ENCODE data around the gene EFNA2.

The EFNA2 gene

DNA sequence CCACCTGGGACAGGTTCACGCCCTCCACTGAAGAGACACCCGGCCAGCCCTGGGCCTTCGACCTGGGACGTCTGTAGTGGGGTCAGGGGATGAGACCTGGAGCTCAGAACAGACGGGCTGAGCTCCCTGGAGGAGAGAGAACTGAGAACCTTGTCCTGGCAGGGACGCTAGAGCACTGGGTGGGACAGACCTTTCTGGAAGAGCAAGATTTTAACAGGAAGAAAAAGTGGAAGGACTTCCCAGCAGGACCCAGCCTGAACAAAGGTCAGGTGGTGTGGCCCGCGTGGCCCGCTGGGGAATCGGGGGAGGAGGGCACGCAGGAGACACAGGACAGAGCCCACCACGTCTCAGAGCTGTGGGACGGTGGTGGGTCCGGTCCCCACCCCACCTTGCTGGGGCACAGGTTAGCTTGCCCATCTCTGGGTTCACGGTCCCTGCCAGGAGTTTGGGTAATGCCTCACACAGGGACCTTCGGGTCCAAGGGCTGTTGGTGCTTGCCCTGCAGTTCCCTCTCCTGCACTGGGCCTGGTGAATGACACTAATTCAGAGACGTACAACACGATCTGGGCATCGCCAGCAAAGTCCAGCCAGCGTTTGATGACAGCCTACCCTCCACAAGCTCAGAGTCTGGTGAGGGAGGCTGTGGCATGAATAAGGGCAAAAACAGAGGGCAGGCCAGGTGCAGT lies 1.2 kb upstream of the EFNA2 start:
- DNase-seq (ENCODE audit: low read depth in 2 of 2) = no peak

DNA sequence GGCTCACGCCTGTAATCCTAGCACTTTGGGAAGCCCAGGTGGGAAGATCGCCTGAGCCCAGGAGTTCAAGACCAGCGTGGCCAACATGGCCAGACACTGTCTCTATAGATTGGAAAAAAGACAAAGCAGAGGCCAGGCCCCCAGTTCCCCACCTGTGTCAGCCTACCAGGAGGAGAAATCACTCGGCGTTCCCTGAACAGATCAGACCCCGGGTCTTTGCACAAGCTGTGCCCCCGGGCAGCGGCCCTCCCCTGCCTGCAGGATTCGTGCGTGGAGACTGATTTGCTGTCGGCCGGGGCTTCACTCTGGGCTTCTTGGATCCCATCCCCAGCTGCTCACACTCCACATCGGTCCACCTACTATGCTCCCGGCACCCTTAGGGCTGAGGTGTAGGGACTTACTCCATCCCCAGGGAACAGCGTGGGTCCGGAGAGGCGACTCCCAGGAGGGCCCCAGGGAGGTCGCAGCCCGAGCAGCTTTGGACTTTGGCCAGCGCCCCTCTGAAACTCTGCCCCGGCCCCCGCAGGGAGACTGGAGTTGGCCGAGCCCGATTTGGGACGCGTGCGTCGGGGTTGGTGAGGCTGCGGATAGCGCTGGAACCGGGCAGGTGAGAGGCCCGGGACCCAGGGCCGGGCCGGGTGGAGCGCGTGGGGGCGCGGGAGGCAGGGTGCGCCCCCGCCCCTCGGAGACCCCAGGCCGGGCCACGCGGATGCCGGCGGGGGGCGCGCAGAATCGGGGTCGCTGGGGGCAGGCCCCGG lies 515 bp upstream of the EFNA2 start:
- DNase-seq (ENCODE audit: low read depth in 2 of 2) = no peak

DNA sequence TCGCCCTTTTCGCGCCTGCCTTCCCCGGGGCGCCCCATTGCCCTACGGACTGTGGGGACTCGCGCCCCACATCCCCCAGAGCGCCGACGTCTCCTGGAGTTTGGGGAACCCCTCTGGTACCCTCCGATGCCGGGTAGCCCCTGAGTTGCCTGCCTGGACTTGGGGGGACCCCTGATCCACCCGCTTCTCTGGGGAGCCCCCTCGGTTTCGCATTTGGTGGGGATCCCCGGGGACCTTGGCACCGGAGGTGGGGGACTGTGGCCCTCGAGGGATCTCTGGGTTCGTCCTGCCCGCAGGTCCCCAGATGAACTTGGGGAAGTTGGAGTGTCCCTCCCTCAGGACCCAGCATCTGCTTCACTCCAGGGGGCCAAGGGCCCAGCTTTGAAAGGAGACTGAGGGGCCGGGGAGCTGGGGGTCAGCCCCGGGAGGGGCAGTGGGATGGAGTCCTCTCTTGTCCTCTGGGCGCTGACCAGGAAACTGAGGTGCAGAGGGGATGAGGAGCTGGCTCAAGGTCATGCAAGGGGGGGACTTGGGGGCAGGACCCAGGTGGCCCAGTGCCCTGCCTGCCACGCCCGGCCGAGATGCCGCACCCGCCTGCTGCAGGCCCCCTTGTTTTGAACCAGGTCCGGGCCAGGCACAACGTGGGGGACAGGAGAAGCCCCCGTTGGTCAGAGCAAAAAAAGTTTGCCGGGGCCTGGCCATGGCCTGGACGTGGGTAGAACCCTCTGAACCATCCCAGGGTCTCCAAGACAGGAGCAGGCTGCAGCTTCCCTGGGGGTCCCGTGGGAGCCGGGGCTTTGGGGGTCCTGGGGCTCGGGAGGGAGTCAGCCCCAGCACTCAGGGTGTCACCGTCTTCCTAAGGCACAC lies 1.0 kb downstream of the EFNA2 start:
- DNase-seq (ENCODE audit: low read depth in 2 of 2) = no peak

DNA sequence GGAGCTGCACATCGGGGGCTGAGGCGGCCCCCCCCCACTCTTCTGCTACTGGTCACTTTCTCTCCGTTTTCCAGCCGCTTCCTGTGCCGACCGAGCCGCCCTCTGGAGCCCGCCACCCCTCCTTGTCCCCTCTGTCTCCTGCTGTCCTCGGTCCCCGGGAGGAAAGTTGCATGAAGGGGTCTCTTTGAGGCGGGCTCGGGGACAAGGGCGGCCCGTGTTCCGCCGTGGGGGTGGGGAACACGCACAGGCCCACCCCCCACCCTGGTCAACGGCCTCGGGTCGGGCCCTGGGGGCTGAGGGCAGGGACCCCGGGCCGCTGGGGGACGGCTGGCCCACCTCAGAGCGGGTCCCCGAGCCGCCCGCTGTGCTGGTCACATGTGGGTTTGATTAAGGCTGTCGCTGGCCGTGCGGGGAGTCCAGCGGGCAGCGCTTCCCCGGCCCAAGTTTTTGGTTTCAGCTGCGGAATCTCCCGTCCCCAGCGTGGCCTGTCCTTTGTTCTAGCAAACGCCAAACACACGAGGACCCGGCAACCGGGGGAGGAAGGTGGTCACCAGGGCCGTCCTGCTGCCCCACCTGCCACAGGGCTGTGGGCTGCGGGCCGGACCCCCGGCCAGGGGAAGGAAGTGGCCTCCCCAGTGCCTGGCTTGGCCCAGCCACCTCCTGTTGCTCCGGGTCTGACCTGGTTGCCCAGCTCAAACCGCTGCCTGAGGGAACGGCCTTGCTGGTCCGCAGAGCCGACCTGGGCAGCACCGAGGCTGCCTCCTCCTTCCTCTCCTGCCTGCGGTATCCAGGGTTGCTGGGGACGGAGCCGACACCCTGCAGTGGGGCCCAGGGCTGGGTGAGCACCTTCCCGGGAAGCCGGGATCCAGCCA lies 1.9 kb downstream of the EFNA2 start:
- DNase-seq (ENCODE audit: low read depth in 2 of 2) = no peak

DNA sequence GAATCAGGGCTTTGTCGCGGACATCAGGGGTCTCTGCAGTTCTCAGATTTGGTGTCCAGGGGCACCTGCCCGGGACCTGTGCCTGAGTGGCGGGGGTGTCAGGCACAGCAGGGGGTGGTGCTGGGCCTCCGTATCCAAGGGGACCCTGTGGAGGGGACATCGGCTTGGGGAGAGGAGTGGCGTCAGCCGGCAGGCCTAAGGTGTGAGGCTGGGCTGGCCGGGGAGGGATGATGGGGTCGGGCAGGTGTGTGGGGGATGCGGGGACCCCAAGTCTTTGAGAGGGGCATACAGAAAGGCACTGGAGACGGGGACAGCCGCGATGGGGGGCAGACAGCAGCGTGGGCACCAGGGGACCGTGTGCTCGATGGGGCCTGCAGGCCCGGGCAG lies 2.5 kb downstream of the EFNA2 start:
- no peak for DNase-seq (ENCODE audit: low read depth in 2 of 2)

DNA sequence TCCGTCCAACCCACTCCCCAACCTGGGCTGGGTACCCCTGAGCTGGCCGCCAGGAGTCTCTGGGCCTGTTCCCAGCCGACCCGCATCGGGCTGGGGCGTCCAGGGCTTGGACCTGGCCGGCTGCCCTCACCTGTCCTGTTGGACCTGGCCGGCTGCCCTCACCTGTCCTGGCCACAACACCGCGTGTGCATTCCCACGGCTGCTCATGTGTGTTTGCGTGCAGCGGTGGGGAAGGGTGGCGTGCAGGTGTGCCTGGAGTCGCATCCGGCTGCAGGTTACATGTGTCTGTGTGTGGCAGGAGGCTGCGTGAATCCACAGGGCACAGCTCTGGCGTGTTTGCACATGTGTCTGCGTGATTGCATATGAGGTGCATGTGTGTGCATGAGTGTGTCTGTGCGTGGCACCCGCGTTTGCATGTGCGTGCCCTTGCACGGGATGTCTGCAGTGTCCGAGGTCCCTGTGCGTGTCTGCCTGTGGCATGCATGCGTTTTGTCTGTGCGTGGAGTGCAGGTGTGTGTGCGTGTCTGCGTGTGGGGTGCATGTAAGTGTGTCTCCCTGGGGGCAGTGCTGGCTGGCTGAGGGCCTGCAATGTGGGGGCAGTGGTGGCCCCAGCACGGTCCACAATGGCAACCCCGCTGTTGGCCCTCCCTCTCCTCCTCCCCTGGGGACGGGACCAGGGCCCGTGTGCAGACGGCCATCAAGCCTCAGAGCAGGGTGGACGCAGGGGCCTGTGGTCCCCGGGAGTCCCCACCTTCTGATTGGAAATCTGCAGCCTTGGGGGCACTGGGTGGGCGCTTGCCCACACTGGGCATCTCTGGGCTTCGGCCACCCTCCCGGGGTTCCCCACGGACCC lies 3.4 kb downstream of the EFNA2 start:
- DNase-seq (ENCODE audit: low read depth in 2 of 2) = no peak

DNA sequence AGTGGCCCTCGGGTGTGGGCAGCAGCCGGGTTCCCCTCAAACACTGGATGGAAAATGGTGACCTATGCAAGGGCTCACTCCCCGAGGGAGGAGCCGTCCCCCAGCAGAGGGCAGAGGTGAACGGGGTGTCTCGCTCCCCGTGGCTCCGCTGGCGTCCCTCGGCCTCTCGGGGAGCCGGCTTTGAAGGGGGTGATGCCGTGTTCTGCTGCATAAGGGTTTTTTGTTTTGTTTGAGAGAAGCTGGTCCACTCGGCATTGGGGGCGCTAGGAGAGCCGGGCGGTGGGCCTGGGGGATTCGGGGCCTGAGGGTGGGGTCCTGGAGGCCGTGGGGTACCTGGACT lies 4.0 kb downstream of the EFNA2 start:
- no peak for DNase-seq (ENCODE audit: low read depth in 2 of 2)

DNA sequence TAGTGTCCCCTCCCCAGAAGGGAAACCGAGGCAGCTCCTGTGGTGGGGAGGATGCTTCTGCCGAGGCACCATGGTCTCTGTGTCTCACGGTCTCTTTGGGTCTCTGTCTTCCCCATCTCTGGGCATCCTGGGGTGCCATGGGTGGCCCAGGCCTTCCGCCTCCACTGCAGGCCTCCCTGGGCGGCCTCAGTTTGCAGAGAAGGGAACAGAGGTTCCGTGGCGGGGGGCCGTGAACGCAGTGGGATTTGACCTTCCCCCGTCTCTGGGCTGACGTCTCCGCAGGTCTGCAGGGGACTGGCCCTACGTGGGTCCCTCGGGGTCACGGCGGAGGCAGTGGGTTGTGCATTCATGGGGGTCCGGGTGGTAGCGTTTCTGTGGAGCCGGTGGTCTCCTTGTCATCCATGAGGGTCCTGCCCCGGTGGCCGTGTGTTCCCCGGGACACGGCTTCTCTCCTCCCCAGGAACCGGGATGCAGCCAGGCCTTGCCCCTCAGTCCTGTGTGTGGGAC lies 4.6 kb downstream of the EFNA2 start:
- DNase-seq (ENCODE audit: low read depth in 2 of 2) = no peak

DNA sequence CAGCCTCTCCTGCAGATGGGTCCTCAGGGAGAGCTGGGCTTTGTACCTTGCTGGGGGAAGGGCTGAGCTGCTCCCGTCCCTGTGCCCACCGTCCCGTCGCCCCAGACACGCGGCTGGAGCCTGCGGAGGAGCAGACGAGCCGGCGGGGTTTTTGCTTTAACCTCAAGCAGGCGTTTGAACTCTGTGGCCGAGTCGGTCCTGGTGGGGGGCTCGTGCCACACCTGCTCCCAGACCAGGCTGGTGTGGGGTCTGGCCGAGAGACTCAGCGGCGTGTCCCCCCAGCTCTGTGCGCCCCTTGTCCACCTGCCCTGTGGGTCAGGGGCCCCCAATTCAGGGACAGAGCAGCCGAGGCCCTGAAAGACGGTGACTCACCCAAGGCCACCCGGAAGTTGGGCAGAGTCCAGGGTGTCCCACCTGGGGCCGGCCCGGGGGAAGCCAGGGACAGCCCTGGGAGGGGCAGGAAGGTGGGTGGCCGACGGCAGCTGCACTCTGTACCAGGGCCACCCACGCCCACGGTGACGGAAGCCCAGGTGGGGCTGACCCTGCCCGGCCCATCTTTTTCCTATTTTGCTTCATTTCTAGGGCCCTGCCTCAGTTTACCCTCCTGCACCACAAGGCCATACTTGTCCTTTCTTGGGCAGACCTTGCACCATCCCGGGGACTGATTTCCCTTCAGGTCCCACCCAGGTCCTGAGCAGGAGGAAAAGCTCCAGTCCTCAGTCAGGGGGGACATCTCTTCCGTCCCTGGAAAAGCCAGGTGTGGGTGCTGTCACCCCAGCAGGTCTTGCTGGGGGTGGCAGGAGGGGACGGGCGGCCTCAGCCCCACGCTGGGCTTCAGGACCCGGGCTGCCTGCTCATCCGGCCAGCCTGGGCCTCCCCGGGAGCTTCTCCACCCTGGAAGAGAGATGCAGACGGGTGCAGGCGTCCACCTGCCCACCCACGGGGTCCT lies 5.3 kb downstream of the EFNA2 start:
- DNase-seq (ENCODE audit: low read depth in 2 of 2) = no peak

DNA sequence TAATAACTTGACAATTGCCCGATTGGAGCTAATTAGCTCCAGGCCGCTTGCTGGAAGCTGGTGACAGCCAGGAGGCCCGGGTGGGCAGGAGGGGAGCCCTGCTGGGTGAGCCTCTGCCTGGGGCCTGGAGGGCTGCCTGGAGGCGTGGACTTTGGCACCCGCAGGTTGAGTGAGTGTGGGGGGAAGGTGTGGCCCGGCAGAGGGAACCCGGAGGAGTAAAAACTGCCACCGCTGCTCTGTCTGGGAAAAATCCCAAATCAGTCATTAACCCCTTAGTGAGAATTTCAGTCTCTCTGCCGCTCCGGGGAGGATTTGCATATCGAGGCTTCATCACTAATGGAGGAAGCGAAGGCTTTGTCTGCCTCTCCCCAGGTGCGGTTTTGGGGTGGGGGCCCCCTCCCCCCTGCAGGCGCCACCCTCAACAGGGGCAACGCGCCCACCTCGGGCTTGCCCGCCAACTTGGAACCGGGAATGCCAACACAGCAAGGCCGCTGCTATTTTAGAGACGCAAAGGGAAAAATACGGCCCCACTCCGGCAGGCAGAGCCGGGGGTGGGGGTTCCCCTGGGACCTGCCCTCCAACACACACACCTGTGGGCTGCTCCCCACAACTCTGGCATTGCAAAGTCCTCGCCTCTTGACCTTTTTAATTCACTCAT lies 6.2 kb downstream of the EFNA2 start:
- DNase-seq (ENCODE audit: low read depth in 2 of 2) = no peak

DNA sequence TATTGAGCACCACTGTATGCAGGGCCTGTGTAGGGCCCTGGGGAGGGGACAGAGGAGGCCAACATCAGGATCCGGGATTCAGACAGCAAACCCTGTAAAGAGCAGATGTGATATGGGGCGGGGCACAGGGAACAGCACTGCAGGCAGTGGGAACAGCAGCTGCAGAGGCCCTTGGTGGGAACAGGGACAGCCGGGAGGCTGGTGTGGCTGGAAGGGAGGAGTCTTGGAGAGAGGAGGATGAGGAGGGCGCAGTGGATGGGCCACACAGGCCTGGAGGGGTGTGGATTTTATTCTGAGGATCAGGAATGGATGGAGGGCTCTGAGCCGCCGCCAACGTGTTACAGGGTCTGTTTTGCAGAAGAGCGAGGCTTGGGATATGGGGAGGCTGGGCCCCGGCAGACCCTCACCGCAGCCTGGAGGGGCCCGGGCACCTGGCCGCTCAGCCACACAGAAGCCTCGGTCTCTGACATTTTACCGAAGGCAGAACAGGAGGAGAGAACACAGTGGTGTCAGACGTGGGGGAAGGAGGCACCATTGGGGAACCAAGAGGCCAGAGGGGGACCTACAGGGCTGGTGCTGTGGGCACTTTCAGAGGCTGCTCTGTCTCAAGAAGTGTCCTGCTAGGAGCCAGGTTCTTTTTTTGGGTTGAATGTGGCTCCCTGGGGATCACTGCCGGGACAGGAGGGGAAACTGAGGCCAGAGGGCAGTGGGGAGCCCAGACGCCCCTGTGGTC lies 6.9 kb downstream of the EFNA2 start:
- DNase-seq (ENCODE audit: low read depth in 2 of 2) = no peak

DNA sequence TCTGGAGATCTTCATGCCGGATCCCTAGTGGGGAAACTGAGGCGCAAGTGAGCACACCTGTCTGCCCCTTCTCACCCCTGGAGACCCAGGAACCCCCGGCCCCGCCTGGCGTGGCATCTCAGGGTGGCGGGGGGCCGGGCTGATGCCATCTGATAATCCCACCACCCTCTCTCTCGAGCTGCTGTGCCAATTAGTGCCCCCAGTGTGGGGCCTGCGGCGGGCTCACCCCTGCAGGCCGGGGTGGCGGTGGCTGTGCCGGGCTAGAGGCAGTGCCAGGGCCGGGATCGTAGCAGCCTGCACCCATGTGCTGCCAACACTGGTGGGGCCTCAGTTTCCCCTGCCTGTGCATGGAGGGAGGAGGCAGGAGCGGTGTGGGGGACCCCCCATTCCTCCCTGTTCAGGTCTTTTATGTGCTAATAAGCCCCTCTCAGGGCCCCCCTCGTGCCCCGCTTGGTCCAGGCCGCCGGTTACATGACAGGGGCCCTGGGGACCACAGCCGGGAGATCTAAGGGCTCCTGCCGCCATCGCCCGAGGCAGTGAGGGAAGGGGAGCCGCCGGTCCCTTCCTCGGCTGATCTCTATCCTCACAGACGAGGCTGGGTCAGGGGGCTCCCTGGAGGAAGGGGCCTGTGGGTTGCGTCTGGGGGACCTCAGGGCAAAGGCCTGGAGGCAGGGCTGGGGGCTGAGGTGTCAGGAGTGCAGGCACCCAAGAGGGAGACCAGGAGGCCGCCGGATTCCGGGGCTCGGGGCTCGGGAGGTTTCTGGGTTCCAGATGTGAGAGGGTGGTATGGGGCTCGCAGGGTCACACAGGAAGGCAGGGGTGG lies 8.3 kb downstream of the EFNA2 start:
- no peak for DNase-seq (ENCODE audit: low read depth in 2 of 2)

DNA sequence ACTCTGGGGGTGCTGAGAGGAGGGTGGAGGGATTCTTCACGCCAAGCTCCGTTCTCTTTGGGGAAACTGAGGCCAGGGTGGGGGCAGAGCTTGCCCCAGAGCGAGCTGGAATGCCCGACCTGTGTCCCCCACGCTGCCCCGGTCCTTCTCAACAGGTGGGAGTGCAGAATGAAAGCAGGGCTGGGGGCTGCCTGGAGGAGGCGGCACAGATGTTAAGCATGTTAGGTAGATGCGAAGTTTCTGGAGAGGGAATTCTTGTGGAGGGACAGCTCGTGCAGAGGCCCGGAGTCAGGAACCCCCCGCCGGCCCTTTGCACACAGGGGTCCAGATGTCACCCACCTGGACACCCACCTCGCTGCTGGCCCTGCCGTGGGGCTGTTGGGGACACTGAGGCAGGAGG lies 9.0 kb downstream of the EFNA2 start:
- no peak for DNase-seq (ENCODE audit: low read depth in 2 of 2)

DNA sequence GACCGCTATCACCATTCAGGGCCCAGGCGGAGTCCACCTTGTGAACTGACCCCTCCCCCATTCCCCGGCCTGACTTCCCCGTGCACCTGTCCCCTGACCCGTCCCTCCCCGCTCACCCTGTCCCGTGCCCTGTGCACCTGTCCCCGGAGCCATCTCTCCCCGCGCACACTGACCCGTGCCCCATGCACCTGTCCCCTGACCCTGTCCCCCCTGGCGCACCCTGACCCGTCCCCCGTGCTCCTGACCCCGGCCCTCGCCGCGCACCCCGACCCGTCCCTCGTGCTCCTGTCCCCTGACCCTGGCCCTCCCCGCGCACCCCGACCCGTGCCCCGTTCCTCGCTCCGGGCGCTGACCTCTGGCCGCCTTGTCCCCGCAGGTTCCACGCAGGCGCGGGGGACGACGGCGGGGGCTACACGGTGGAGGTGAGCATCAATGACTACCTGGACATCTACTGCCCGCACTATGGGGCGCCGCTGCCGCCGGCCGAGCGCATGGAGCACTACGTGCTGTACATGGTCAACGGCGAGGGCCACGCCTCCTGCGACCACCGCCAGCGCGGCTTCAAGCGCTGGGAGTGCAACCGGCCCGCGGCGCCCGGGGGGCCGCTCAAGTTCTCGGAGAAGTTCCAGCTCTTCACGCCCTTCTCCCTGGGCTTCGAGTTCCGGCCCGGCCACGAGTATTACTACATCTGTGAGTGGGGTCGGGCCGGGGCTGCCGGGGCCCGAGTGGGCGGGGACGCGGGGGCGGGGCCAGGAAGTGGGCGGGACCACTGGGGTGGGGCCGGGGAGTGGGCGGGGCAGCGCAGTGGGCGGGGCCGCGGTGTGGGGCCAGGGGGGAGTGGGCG lies 9.7 kb downstream of the EFNA2 start:
- peak in 1 of 2 donors; percentile 22 for DNase-seq (ENCODE audit: low read depth in 2 of 2)

DNA sequence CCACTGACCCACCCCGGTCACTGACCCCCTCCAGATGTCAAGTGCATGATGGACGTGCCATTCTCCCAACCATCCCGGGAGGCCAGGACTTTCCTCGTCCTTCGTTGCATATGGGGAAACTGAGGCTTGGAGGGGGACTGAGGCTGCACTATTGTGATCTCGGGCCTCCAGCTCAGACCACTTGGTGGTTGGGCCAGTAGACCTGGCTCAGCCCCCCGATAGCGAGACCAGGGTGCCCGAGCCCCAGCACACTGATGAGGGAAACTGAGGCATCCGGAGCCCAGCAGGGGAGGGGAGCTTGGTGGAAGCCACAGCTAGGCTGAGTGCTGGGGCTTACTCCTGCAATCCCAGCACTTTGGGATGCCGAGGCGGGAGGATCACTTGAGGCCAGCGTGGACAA lies 10.4 kb downstream of the EFNA2 start:
- no peak for DNase-seq (ENCODE audit: low read depth in 2 of 2)

DNA sequence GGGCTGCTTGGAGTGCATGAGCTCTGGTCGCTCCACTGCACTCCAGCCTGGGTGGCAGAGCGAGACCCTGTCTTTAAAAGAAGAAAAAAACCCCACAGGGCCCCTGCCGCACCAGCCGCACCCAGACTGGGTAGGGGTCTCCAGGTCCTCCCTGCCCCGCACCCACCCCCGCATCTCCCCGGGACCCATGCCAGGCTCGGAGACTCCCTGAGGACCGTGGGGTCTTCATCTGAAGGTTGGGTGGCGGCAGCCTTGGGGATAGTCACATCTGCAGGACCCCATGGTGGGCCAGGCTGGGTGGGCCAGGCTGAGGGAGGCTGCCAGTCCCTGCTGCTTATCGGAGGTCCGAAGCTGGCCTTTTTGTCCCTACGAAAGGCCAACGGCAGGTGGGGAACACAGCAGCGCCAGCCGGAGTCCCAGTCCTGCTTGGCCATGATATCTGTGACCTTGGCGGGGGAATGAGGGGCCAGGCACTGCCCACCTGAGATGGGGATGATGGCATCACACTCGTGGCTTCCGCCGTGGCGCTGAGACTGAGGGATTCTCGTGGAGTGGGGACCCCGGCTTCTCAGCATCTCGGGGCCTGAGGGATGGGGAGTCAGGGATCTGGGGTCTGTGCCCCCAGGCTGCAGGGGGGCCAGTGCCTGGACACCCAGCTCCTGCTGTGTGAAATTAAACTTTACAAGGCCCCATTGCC lies 11.1 kb downstream of the EFNA2 start:
- DNase-seq (ENCODE audit: low read depth in 2 of 2) = no peak
